Measurements from ENCODE around the gene UFD1. TPM values are rescaled to one million over a fixed set of nuclear protein-coding genes. Genes with fewer than 3 reads are reported as not detected.

UFD1 gene
- total and polyA plus RNA-seq, 2 of the 13 experiments (the other 11 are each of a cell fraction or from before 2014, with no cell fraction given) = 47.9 to 51.1 TPM

- TF ChIP-seq, protein P1, sequence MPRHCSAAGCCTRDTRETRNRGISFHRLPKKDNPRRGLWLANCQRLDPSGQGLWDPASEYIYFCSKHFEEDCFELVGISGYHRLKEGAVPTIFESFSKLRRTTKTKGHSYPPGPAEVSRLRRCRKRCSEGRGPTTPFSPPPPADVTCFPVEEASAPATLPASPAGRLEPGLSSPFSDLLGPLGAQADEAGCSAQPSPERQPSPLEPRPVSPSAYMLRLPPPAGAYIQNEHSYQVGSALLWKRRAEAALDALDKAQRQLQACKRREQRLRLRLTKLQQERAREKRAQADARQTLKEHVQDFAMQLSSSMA (CRISPR knock-in tag; IDR thresholded peaks at IDR 0.05) = no peak
These were observed 31.9 kb upstream of the UFD1 start (continued) for GRCh38 chr22:19510919-19511341.

- no peak for DNase-seq (ENCODE audit: low spot score)
- WGBS (ENCODE audit: low lambda C conversion rate) = 95% methylated on average over 2 of the region's 2 CpGs
- H4K20me1 ChIP-seq (ENCODE audit: insufficient read depth, low read length) = no peaks in the 10 kb centered on the region
- H3K9me3 ChIP-seq (ENCODE audit: low read length) = no peaks in the 10 kb centered on the region
- H2AFZ ChIP-seq (ENCODE audit: low read length) = no peak overlapping the region
- no peak overlapping the region for H3K9ac ChIP-seq (ENCODE audit: insufficient read depth, low read depth, low read length)
- no peak for TF ChIP-seq REPIN1 (CRISPR knock-in tag; IDR thresholded peaks at IDR 0.05; ENCODE audit: borderline replicate concordance, low read depth)
- TF ChIP-seq ZNF883 (CRISPR knock-in tag; IDR thresholded peaks at IDR 0.05; ENCODE audit: not compliant biosample characterization) = no peak
- TF ChIP-seq ZC3H4 (CRISPR knock-in tag; IDR thresholded peaks at IDR 0.05; ENCODE audit: borderline replicate concordance) = no peak
- TF ChIP-seq ZNF576 (CRISPR knock-in tag; IDR thresholded peaks at IDR 0.05) = no peak
- TF ChIP-seq JARID2 (CRISPR knock-in tag; IDR thresholded peaks at IDR 0.05; ENCODE audit: insufficient replicate concordance) = no peak
- TF ChIP-seq ZSCAN22 (CRISPR knock-in tag; IDR thresholded peaks at IDR 0.05) = no peak
- no peak for TF ChIP-seq ZNF468 (CRISPR knock-in tag; IDR thresholded peaks at IDR 0.05)
- TF ChIP-seq ZHX1 (CRISPR knock-in tag; IDR thresholded peaks at IDR 0.05; ENCODE audit: low read depth) = no peak
- no peak for TF ChIP-seq HDAC1 (CRISPR knock-in tag; IDR thresholded peaks at IDR 0.05)
- in situ Hi-C loops (cut with HindIII; ENCODE audit: extremely low pct_ligation_motif_present, low pct_unique_long_range_greater_than_20kb) (no loop called here), intact Hi-C loops (cut with micrococcal nuclease; ENCODE audit: unreplicated experiment) (no loop called here)
- H3K36me3 ChIP-seq (replicated peaks in 1 of 2; ENCODE audit: control insufficient read depth in 1 of 2, insufficient read depth in 2 of 2, low read length in 2 of 2) = peaks cover 7 to 46% of the 10 kb centered on the region in 2 experiments
- no peaks in the 10 kb centered on the region for H3K27me3 ChIP-seq (ENCODE audit: control insufficient read depth in 1 of 2, insufficient read depth in 2 of 2, low read length in 2 of 2)
- ATAC-seq = no peak
- no peak overlapping the region for H3K4me3 ChIP-seq (replicated peaks in 1 of 3; ENCODE audit: insufficient read depth in 1 of 3, low read depth in 2 of 3, low read length in 3 of 3)
- no peaks in the 10 kb centered on the region for H3K79me2 ChIP-seq (ENCODE audit: insufficient read depth, low read length)
- no peak overlapping the region for H3K4me2 ChIP-seq (ENCODE audit: low read depth, low read length)
- BruUV-seq (replicated peaks) = no TSS peak
- CTCF ChIA-PET (ENCODE audit: low intra/inter-chr PET ratio, low total read pairs) = no interaction called here
- no peaks in the 10 kb centered on the region for H3K4me1 ChIP-seq (ENCODE audit: insufficient read depth, low read length)
- POLR2A ChIA-PET = no interaction called here
- no peak overlapping the region for H3K27ac ChIP-seq (ENCODE audit: extremely low read length, insufficient read depth, low read length)
- no peak for FAIRE-seq
These were observed 30.9 kb upstream of the UFD1 start for GRCh38 chr22:19509923-19510322.

Data from HepG2 (cell line).